Skeletal muscle satellite cell (primary cell): ENCODE measurements around the gene PUM1.
"Not testable (repeated sequence)": the region's sequence is repeated elsewhere in the genome, so short reads cannot be mapped to it uniquely, and the experiment has no call there.

Source experiments
- H3K27me3 ChIP-seq: 2 replicates; pipeline ENCODE4 v1.7.0; 2013; ENCODE audit warnings: low read length; ENCODE audit not compliant: control insufficient read depth, insufficient read depth
- H3K36me3 ChIP-seq: 2 replicates; pipeline ENCODE4 v1.7.0; 2013; ENCODE audit warnings: mild to moderate bottlenecking, control low read depth, low read length; ENCODE audit not compliant: insufficient read depth
- H3K4me1 ChIP-seq: 2 replicates; pipeline ENCODE4 v1.7.0; 2013; ENCODE audit warnings: low read length; ENCODE audit not compliant: control insufficient read depth, insufficient read depth
- H3K4me2 ChIP-seq: 2 replicates; pipeline ENCODE4 v1.7.0; 2013; ENCODE audit warnings: mild to moderate bottlenecking, low read length
- H3K4me3 ChIP-seq: 2 replicates; pipeline ENCODE4 v1.7.0; 2013; ENCODE audit warnings: low read length
- H3K9ac ChIP-seq: 2 replicates; pipeline ENCODE4 v1.7.0; 2013; ENCODE audit warnings: mild to moderate bottlenecking, low read depth, low read length, moderate library complexity
- H3K9me3 ChIP-seq: replicated peaks from 2 replicates; pipeline ENCODE4 v1.7.0; 2013; ENCODE audit warnings: mild to moderate bottlenecking, control low read depth, low read length

The PUM1 gene

GRCh38 chr1:30950053-30950452, 115.5 kb downstream of the PUM1 start:
- Histone ChIP-seq H3K36me3 (peaks cover 77% of the 10 kb centered on the region), H3K4me1 (peaks cover 5% of the 10 kb centered on the region), H3K4me3 (no peak overlapping the region), H3K9ac (no peak overlapping the region), H3K4me2 (no peak overlapping the region), H3K9me3 (no peaks in the 10 kb centered on the region), H3K27me3 (no peaks in the 10 kb centered on the region)

DNA sequence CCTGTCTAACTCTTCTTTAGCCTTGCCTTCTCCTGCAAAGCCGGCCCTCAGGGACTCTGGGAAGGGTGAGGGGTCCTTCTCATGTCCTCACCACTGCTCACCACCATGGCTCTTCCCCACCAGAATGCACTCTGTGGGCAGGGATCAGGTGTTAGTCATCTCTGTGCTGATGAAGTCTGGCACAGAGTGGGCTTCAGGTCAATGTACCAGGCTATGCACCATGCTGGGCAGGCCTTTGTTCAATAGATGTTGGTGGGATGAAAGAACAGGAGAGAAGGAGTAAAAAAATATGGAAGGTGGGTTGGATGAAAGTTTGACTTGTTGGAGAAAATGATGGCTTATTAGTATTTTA, 116.1 kb downstream of the PUM1 start:
- H3K36me3 ChIP-seq = peaks cover 81% of the 10 kb centered on the region
- H3K4me1 ChIP-seq, H3K4me2 ChIP-seq, H3K9ac ChIP-seq, H3K27me3 ChIP-seq, H3K4me3 ChIP-seq, H3K9me3 ChIP-seq: not testable (repeated sequence)

DNA sequence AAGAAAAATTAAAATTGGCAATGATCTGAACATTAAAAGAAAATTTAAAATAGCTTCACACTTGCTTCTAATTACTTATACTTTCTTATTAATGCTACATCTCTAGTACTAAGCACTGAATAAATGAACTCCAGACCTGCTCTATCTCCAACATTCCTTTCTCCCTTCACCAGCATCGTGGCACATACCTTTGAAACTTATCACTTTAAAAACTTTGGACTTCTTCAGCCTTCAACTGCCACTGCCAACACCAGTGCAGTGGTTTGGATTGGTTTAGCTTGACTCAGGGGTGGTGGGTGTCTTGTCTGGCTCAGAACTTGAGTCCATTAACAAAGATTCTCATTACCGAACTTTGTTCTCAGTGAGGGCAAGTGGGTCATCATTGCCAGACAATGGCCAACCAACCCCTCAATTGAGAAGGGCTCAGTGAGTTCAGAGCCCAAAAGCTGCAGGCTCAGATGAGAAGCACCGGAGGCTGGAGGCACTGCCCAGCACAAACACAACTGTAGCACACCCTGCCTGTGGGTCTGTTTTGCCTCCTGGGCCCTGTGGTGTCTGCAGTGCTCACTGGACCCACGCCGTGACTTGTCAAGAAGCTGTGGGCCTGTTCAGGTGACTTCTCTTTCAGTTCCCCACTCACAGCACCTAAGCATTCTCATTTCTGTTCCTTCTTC, 116.6 kb downstream of the PUM1 start:
- peaks cover 77% of the 10 kb centered on the region for H3K36me3 ChIP-seq
- not testable (repeated sequence) for H3K9ac ChIP-seq, H3K4me3 ChIP-seq, H3K4me2 ChIP-seq, H3K9me3 ChIP-seq, H3K4me1 ChIP-seq, H3K27me3 ChIP-seq

- H3K27me3 ChIP-seq = no peaks in the 10 kb centered on the region
- H3K9ac ChIP-seq = no peak overlapping the region
- H3K4me2 ChIP-seq = no peak overlapping the region
- H3K36me3 ChIP-seq = peaks cover 75% of the 10 kb centered on the region
- no peak overlapping the region for H3K4me3 ChIP-seq
- H3K9me3 ChIP-seq = no peaks in the 10 kb centered on the region
- peaks cover 5% of the 10 kb centered on the region for H3K4me1 ChIP-seq
Observed at GRCh38 chr1:30948278-30948677, 117.2 kb downstream of the PUM1 start.

DNA sequence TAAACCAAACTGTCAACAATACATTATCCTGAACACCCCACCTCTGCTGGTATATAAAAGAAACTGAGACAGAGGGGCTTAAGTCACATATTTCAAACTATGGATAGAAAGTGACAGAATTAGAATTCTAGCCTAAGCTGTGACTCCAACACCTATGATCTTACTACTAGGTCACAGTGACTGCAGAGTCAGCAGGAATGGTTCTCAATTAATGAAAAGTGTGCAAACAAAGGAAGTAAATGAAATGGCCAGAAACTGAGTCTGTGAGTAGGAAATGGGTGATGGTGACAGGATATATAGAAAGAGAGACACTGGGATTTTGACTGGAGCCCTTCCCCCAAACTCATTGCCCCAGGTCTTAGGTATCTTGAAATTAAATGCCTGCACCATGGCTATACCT, 118.3 kb downstream of the PUM1 start:
- Histone ChIP-seq H3K36me3 (peaks cover 75% of the 10 kb centered on the region), H3K4me1 (peaks cover 9% of the 10 kb centered on the region), H3K4me2 (no peak overlapping the region)

DNA sequence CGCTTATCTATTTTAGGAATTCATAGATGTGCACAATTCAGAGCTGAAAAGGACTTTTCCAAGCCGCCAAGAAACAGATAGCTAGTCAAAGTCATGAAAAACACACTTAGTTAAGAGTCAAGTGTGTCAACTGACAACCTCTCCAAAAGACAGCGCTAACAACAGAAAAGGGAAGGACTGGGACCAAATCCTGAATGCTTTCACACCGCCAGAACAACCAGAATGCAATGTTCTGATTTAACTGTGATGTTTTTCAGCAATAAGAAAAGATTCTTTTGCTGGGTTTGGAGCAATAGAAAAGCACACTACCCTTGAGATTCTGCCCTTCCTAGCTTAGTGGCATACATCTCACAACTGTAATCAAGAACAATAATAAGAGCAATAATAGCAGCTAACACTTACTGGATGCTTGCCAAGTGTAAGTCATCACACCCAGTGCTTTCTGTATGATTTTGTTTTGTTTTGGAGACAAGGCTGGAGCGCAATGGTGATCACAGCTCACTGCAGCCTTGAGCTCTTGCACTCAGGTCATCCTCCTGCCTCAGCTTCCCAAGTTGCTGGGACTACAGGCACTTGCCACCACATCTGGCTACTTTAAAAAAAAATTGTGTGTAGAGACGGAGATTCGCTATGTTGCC, 123.1 kb downstream of the PUM1 start:
- Histone ChIP-seq H3K9me3 (no peaks in the 10 kb centered on the region), H3K4me2 (no peak overlapping the region), H3K27me3 (no peaks in the 10 kb centered on the region), H3K36me3 (peaks cover 74% of the 10 kb centered on the region), H3K9ac (no peak overlapping the region), H3K4me1 (peaks cover 4% of the 10 kb centered on the region), H3K4me3 (no peak overlapping the region)

More for the DNA sequence above, 118.3 kb downstream of the PUM1 start:
- Histone ChIP-seq H3K9ac (no peak overlapping the region), H3K9me3 (no peaks in the 10 kb centered on the region), H3K27me3 (no peaks in the 10 kb centered on the region), H3K4me3 (no peak overlapping the region)

- Histone ChIP-seq H3K36me3 (peaks cover 74% of the 10 kb centered on the region), H3K9me3 (no peaks in the 10 kb centered on the region), H3K4me2 (no peak overlapping the region), H3K9ac (no peak overlapping the region), H3K4me1 (peaks cover 4% of the 10 kb centered on the region), H3K27me3 (no peaks in the 10 kb centered on the region), H3K4me3 (no peak overlapping the region)
Observed at GRCh38 chr1:30940541-30940940, 125.0 kb downstream of the PUM1 start.

GRCh38 chr1:30936541-30937171, 128.9 kb downstream of the PUM1 start:
- no peaks in the 10 kb centered on the region for H3K9me3 ChIP-seq
- no peak overlapping the region for H3K4me3 ChIP-seq
- H3K36me3 ChIP-seq = peaks cover 72% of the 10 kb centered on the region
- no peak overlapping the region for H3K4me2 ChIP-seq
- H3K27me3 ChIP-seq = no peaks in the 10 kb centered on the region
- H3K9ac ChIP-seq = no peak overlapping the region
- peaks cover 6% of the 10 kb centered on the region for H3K4me1 ChIP-seq

- H3K36me3 ChIP-seq = peaks cover 67% of the 10 kb centered on the region
- not testable (repeated sequence) for H3K9me3 ChIP-seq, H3K4me3 ChIP-seq, H3K9ac ChIP-seq, H3K4me1 ChIP-seq, H3K27me3 ChIP-seq, H3K4me2 ChIP-seq
Observed at GRCh38 chr1:30935758-30936157, 129.8 kb downstream of the PUM1 start.

GRCh38 chr1:30934613-30935012, 130.9 kb downstream of the PUM1 start:
- H3K4me1 ChIP-seq = peaks cover 6% of the 10 kb centered on the region
- no peak overlapping the region for H3K9ac ChIP-seq
- H3K9me3 ChIP-seq = no peaks in the 10 kb centered on the region
- no peak overlapping the region for H3K4me2 ChIP-seq
- no peaks in the 10 kb centered on the region for H3K27me3 ChIP-seq
- peaks cover 63% of the 10 kb centered on the region for H3K36me3 ChIP-seq
- no peak overlapping the region for H3K4me3 ChIP-seq

- peaks cover 55% of the 10 kb centered on the region for H3K36me3 ChIP-seq
- H3K4me1 ChIP-seq = peaks cover 6% of the 10 kb centered on the region
- no peaks in the 10 kb centered on the region for H3K9me3 ChIP-seq
Observed at GRCh38 chr1:30933874-30934252, 131.7 kb downstream of the PUM1 start.

More at GRCh38 chr1:30933874-30934252, 131.7 kb downstream of the PUM1 start:
- no peaks in the 10 kb centered on the region for H3K27me3 ChIP-seq
- no peak overlapping the region for H3K4me3 ChIP-seq
- no peak overlapping the region for H3K4me2 ChIP-seq
- H3K9ac ChIP-seq = no peak overlapping the region
